GM13976 (cell line): Measurements from ENCODE around the gene FOXI3.

Source experiments
- DNase-seq: peaks from one replicate; pipeline ENCODE4 v3.0.0; 2012; ENCODE audit warnings: low spot score
- CTCF ChIP-seq: IDR thresholded peaks from 2 replicates; pipeline ENCODE4 v1.5.1; 2012; ENCODE audit warnings: borderline replicate concordance, mild to moderate bottlenecking; ENCODE audit not compliant: insufficient read depth; ENCODE audit errors: extremely low read depth, missing control alignments, control extremely low read depth
- in situ Hi-C: fragments of 300-500 bp; cut with MboI; formaldehyde crosslinking; loops from one replicate; pipeline ENCODE4 v1.12.0; 2022; ENCODE audit warnings: low sequenced_read_pairs, mixed read lengths, inconsistent platforms; ENCODE audit not compliant: unreplicated experiment

The FOXI3 gene

GRCh38 chr2:88481691-88482336 is 29.3 kb upstream of the FOXI3 start:
- in situ Hi-C loops, result no loop called here
- DNase-seq, result no peak
- TF ChIP-seq CTCF, result no peak

GRCh38 chr2:88472811-88473210 is 20.3 kb upstream of the FOXI3 start:
- no peak for TF ChIP-seq CTCF
- in situ Hi-C loops, result no loop called here
- DNase-seq, result no peak

GRCh38 chr2:88471083-88471942 is 18.8 kb upstream of the FOXI3 start:
- in situ Hi-C loops, result no loop called here
- TF ChIP-seq CTCF, result no peak
- no peak for DNase-seq

- no peak for DNase-seq
- no peak for TF ChIP-seq CTCF
- in situ Hi-C loops, result no loop called here
Observed at GRCh38 chr2:88469202-88470114, 17.0 kb upstream of the FOXI3 start.

- no peak for TF ChIP-seq CTCF
- in situ Hi-C loops, result no loop called here
- DNase-seq, result no peak
Observed at GRCh38 chr2:88464153-88464552, 11.7 kb upstream of the FOXI3 start.

- in situ Hi-C loops, result no loop called here
- TF ChIP-seq CTCF, result no peak
- DNase-seq, result no peak
Observed at GRCh38 chr2:88458633-88459032, 6.1 kb upstream of the FOXI3 start.
